Stimulated activated CD4-positive, alpha-beta T cell treated with anti-CD3 and anti-CD28 coated beads, Interleukin-2, amount 100 ng/mL, for 48 hours (primary cell): ENCODE data around the gene NXPH1.

Source experiments
- DNase-seq, 2 donors: peaks; one replicate each; pipeline ENCODE4 v3.0.0-alpha.2; 2020

NXPH1 gene

GRCh38 chr7:8433477-8434289, at the start of gene NXPH1:
Gene NXPH1 (plus strand): TSS chr7:8433609.
- no peak for DNase-seq

DNA sequence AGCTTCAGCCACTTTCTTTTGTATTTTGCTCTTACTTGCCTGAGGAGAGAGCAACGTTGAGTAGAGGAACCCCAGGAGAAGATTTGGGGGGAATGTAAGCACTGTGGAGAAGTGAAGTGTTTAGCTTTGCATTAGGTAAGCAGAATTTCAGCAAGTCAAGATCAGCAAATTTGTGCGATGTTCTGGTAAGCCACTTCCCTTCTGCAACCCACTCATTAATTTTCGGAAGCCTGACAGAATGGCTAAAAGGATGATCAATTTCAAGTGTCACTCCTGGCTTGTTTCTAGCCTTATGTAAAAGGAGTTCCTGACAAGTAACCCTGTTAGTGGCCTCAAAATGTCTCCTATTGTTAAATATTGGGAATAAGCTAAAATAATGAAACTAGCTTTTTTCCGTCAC, 48.5 kb upstream of the NXPH1 start:
- no peak for DNase-seq

DNA sequence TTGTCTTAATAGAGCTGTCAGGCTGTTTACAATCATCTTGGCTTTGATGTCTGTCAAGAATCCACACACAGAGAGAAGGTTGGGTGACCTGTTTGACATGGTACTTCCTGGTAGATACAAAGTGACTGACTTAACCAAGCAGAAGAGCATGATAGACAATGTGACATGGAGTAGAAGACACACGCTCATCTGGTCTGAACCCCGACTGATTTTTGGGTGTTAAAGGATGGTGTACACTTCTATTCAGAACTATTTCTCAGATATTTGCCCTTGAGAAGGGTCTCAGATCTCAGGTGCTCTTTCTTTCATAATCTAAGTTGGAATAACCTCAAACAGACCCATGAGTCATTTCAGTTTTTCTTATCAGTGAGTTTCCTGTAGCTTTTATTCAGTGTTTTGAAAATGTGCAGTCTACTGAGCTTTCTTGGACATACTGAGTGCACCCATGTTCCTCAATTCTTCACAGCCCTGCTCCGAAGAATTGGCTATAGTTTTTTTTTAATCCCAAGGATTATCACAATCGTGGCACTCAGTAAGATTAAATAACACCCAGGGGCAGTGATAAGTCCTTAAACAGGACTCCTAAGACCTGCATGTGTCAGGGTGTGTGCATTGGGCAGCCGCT, 46.4 kb upstream of the NXPH1 start:
- no peak for DNase-seq

- no peak for DNase-seq
Observed at GRCh38 chr7:8387551-8388256, 45.7 kb upstream of the NXPH1 start.

- DNase-seq = no peak
Observed at GRCh38 chr7:8388257-8388625, 45.2 kb upstream of the NXPH1 start.

DNA sequence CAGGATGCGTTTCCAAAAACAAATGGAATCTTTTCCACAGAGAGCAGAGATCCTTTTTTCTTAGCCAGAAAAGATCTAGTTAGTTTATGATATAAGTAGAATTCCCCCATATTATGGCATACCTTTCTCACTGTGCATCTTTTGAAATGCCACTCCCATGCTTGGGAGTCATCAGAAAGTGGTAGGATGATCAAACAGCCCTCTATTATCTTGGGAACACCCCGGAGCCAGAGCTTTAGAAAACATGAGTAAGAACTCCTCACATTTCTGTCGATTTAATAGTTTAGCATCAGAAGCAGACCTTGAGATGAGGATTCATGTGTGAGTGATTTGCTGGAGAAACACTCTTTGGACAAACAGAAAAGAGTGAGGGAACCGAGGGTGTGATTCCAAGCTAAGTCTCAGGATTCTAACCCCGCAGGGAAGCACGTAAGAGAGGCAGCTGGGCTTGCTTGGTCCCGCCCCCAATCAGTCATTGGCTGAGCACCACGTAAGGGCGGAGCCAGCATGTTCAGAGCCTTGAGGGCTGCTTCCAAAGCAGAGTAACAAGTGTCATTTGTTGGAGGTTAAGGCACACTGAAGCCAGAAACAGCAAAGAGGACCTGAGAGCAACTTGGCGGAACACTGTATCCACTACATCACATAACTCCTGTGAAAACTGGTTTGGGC, 43.7 kb upstream of the NXPH1 start:
- no peak for DNase-seq

GRCh38 chr7:8390262-8390626, 43.2 kb upstream of the NXPH1 start:
- DNase-seq = no peak

DNA sequence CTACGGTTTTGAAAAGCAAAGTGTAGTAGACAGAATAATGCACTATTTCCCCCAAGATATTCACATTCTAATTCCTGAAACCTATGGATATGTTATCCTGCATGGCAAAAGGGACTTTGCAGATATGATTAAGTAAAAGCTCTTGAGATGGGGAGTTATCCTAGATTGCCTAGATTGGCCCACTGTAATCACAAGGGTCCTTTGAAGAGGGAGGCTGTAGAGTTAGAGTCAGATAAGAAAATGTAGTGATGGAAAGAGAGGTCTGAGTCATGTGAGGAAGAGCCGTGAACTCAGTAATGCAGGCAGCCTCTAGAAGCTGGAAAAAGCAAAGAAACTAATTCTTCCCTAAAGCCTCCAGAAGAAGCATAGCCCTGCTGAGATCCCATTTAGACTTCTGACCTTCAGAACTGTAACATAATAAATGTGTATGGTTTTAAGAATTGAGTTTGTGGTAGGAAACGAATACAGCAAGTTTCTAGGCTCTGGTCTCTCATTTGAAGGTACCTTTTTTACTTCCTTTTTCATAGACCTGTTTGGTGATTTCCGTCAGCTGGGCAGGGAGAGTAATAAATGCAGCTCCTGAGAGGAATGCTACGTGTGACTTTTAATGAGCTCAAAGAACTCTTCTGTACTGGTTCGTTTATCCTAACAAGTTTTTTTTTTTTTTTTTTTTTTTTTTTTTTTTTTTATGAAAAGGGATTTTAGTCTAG, 41.9 kb upstream of the NXPH1 start:
- DNase-seq = no peak

- no peak for DNase-seq
Observed at GRCh38 chr7:8396294-8396693, 37.1 kb upstream of the NXPH1 start.

DNA sequence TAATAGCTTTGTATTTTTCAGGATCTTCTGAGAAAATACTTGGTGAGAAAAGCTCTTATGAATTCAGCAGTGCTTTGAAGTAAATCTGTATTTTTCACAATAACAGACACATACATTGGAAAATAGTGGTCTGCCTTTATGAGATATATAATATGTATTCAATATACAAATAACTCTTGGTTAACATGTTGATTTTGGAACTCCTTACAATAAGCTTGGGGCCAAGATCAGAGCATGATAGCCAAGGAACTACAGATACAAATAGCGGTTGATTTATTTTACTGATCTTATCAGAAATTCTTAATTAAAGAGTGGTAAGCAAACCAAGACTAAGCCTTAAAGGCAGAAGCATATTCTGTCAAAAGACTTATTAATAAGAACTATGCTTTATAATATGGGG, 24.5 kb upstream of the NXPH1 start:
- DNase-seq = no peak

GRCh38 chr7:8411103-8411502, 22.3 kb upstream of the NXPH1 start:
- no peak for DNase-seq

DNA sequence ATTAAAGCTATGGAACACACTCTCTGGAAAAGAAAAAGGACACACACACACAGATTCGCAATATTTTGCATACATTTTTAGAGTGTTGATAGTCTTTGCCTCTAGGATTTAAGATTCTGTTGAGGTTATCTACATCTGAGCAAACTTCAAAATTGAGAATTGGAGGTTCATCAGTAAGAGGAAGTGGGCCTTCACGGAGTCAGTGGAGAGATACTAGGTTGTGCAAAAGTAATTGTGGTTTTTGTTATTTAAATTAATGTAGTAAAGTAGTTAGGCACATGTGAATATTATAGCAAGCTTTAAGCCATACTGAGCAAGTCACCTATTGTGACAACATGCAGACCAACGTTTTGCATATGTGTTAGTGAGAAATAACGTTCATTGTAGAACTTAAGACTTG, 19.8 kb upstream of the NXPH1 start:
- DNase-seq = no peak

GRCh38 chr7:8418629-8419245, 14.7 kb upstream of the NXPH1 start:
- peak; percentile 43 to 51 for DNase-seq

GRCh38 chr7:8422177-8422576, 11.2 kb upstream of the NXPH1 start:
- no peak for DNase-seq

DNA sequence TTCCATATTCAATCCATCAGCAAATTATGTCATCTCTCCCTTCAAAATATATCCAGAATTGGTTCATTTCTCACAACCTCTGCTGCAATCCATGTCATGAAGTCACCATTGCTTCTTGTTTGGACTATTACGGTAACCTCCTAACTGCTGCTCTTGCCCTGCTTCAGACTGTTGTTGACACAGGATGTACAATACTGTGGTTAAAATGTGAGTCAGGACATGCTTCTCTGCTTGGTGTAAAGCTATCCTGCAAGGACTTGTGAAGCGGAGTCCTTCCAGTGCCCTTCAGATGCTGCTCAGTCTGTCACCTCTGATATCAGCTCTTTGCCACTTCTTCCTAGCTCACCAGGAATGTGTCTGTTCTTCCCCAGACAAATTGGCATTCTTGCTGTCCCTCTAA, 10.4 kb upstream of the NXPH1 start:
- DNase-seq = no peak

- DNase-seq = no peak
Observed at GRCh38 chr7:8425223-8425622, 8.2 kb upstream of the NXPH1 start.

DNA sequence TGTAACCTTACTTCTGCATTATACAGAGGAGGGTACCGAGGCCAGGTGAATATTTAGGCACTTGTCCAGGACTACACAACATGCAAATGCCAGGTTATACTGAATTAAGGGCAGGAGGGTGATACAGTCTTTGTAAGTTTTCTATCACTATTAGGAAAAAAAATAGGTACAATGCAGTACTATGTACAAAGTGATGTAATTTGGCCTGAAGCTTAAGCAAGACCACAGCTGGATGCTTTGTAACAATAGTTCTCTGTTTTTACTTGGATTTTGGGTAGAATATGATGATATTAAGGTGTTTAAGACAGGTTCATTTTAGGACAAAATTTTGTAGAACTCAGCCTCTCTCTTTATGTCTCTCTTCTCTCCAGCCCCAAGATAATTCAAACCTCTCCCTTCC, 2.8 kb upstream of the NXPH1 start:
- DNase-seq = no peak

DNA sequence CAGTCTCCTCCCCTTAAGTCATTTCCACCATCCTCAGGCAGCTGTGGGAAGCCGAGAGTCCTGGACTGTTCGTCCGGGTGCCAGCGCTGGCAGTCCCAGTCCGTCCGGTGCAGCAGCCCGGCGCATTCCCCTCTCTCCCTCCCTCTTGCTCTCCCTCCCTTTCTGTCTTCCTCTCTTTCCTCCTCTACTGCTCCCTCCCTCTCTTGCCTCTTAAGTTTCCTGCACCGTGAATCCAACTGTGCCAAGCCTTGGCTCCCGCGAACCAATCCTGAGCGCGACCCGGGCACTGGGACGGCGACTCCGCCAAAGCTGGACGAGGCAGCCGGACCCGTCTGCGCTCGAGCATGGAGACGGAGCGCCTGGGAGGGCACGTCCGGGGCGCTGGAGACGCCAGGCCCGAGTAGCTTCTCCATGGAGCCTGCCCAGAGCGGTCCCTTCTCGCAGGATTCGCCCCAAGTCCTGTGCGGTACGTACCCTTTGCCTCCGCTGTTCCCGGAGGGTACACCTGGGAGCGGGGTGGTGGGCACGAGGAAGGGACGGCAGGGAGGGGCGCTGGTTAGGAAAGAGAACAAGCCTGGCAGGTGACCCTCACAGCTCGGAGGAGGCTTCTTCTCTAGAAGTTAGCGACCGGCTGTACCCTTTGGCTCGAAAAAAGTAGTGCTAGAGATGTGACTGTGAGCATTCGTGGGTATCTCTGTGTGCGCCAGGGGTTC, 1.0 kb downstream of the NXPH1 start:
- no peak for DNase-seq

DNA sequence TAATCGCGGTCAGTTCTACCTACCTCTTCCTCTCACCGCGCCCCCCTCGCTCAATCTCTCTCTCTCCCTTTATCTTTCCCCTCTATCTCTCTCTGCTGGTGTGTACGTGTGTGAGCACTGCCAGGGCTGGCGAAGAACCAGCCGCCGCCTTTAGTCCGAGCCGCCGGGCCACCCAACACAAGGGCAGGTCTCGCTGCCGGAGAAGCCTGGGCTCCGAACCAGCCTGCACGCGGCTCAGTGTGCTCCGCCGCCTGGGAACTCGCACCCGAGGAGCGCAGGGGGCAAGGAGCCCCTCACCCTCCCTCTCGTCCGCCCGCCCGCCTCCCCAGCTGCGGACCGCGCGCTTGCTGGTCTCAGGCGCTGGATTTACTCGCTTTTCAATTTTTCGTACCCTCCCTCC, 1.7 kb downstream of the NXPH1 start:
- DNase-seq = no peak

DNA sequence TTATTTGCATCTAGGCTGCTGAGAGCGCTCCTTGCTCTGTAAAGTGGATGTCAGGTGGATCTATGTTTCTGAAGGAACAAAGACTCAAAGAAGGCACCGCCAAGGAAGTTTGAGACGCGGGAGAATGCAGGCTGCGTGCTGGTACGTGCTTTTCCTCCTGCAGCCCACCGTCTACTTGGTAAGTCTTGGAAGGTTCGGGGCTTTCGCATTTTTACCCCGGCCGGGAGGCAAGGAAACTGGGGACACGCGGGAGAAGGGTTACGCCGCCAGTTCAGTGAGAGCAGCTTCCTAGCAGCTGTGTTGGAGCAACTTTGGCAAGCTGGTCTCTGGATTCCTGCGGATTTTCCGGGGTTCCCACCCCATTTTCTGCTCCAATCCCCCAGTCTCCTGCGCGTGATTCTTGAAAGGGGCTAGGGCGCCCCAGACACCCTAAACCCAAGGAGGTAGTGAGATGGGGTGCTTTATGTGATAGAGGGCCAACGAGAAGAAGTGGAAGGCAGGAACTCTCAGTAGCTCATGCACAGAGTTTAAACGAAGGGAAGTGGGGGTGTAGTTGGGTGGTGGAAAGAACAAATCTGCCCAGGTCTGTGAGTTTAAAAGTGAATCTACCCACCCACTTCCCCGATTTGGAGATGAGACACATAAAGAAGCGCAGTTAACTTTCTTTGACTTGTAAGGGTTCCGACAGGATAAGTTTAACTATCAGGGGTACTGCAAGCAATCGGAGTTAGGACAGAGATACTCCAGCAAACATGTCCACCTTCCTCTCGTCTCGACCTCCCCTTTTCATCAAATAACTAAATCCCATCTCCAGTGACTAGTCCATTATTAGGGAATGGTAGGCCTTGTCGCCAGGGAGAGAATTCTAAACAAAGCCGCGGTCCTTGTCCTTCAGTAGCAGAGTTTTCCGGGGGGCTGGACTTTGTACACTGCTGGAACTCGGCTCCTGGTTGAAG, 2.5 kb downstream of the NXPH1 start:
- DNase-seq = no peak

- peak; percentile 42 to 61 for DNase-seq
Observed at GRCh38 chr7:8436965-8437364, 3.6 kb downstream of the NXPH1 start.
